NT2/D1 (cell line): ENCODE results near the gene CDH22.

Source experiments
- YY1 ChIP-seq: IDR thresholded peaks from 2 replicates; pipeline ENCODE4 v1.6.1; 2011; ENCODE audit not compliant: insufficient read length, insufficient read depth
- ZNF274 ChIP-seq: IDR thresholded peaks from 2 replicates; pipeline ENCODE4 v1.6.1; 2011; ENCODE audit warnings: mild to moderate bottlenecking, low read depth, low read length

DNA sequence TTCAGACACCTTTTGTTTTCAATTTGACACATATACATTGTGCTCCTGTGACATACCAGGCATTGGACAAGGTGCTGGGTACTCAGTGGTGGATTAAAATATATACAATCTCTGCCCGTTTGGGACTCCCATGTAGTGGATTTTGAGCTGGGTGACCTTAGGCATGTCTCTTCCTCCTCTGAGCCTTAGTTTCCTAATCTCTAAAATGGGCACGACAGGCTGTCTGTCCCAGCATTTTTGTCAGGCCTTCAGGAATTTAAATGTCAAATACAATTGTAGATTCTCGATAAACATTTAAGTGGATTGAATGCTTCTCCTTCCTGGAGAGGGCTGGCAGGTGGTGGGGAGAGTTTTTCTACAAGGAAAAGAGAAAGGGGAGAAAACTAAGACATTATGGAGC, 22.6 kb downstream of the CDH22 start:
- TF ChIP-seq YY1 (no peak), ZNF274 (no peak)
